Breast epithelium (tissue), 3 donors: ENCODE measurements around the gene TUBB4B.

Source experiments
- POLR2A ChIP-seq: fragments of 450-650 bp; IDR thresholded peaks from one replicate; pipeline ENCODE4 v1.6.1; 2016; ENCODE audit warnings: antibody characterized with exemption, mild to moderate bottlenecking, moderate library complexity
- POLR2AphosphoS5 ChIP-seq, 3 donors: sonication (generic); formaldehyde crosslinking; IDR thresholded peaks; one replicate each; pipeline ENCODE4 v1.6.1; 2017; ENCODE audit warnings: antibody characterized with exemption in 3 of 3
- TF ChIP-seq, protein P1 (sequence below), 3 donors: fragments of 450-650 bp; IDR thresholded peaks; one replicate each; pipeline ENCODE4 v1.5.1; 2016 to 2017; ENCODE audit warnings: antibody characterized with exemption in 3 of 3, mild to moderate bottlenecking in 3 of 3, moderate library complexity in 3 of 3

DNA sequence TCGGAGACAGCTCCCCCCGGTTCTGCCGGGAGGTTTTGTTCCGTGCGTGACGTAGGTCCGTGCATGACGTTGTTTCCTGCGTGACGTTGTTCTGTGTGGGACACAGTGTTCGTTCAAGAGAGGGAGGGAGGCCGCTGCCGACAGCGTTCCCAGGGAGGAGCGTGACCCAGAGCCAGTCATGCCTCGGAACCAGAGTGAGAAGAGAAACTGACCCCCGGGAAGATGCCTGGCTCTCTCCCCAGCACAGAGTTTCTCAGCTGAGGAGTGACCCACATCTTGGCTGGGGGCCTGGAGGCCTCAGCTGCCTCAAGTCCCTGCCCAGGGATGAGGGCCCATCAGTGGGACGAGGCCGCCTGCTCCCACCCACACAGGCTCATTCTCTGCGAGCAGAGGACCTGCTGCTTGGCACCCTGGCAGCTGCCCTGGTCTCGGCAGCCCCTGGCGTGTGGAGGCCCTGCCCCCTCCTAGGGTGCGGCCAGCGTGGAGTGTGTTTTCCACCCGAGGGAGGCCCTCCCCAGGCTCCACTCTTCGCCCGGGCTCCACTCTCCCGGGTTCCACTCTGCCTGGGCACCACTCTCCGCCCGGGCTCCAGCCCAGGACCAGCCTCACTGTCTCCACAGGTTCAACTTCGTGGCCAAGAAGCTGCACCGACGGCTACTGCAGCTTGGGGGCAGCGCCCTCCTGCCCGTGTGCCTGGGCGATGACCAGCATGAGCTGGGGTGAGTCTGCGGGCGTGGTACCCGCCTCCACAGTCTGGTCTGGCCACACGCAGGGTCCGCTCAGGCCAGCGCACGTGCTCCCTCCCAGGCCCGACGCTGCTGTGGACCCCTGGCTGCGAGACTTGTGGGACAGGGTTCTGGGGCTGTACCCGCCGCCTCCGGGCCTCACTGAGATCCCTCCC, 27.7 kb upstream of the TUBB4B start:
- TF ChIP-seq, protein P1, sequence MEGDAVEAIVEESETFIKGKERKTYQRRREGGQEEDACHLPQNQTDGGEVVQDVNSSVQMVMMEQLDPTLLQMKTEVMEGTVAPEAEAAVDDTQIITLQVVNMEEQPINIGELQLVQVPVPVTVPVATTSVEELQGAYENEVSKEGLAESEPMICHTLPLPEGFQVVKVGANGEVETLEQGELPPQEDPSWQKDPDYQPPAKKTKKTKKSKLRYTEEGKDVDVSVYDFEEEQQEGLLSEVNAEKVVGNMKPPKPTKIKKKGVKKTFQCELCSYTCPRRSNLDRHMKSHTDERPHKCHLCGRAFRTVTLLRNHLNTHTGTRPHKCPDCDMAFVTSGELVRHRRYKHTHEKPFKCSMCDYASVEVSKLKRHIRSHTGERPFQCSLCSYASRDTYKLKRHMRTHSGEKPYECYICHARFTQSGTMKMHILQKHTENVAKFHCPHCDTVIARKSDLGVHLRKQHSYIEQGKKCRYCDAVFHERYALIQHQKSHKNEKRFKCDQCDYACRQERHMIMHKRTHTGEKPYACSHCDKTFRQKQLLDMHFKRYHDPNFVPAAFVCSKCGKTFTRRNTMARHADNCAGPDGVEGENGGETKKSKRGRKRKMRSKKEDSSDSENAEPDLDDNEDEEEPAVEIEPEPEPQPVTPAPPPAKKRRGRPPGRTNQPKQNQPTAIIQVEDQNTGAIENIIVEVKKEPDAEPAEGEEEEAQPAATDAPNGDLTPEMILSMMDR (IDR thresholded peaks at IDR 0.05), result no peak
- TF ChIP-seq POLR2A (no peak), POLR2AphosphoS5 (IDR thresholded peaks at IDR 0.05) (no peak)
